SHP77 treated with DMSO at 0.1 percent for 48 hours (cell line): ENCODE measurements around the gene ALK.

Source experiments
- DNase-seq: peaks from one replicate; lab custom pipeline; 2025; lab: John Stamatoyannopoulos, UW

Gene ALK

DNA sequence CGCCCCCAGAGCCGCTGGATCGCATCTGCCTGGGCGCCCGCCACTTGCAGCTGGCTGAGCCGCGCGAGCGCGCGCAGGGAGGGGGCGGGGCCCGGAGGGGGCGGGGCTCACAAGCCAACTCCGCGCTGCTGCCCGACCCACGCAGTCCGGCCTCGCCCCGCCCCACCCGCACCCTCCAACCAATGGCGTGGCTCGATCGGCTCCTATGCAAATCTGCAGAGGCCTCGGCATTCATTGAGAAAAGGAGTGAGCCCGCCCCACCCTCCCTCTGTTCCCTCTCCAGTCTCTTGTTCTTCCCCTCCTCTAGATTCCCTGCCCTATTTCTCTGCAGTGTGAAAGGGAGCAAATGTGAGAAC, at the start of gene ALK:
Gene ALK (minus strand): TSS at position 27 of the 356 bp plus-strand sequence. CDS start 927 bp downstream, outside the sequence.
- DNase-seq: peak; percentile 80

DNA sequence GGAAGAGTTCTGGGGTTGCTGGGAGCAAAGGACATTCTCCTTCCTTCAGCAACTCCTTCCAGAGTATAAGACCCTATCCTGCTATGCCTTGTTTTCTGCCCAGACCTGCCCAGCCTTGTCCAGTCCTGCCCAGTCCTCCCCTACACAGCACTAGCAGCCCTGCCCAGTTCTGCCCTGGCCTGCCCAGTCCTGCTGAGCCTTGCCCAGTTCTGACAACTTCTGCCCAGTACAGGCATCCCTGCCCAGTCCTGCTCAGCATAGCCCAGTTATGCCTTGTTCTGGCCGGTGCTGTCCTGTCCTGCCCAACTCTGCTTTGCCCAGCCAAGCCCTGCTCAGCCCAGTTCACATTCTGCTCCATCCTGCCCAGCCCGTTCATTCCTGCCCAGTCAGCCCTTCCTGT, 44.9 kb upstream of the ALK start:
- no peak for DNase-seq

DNA sequence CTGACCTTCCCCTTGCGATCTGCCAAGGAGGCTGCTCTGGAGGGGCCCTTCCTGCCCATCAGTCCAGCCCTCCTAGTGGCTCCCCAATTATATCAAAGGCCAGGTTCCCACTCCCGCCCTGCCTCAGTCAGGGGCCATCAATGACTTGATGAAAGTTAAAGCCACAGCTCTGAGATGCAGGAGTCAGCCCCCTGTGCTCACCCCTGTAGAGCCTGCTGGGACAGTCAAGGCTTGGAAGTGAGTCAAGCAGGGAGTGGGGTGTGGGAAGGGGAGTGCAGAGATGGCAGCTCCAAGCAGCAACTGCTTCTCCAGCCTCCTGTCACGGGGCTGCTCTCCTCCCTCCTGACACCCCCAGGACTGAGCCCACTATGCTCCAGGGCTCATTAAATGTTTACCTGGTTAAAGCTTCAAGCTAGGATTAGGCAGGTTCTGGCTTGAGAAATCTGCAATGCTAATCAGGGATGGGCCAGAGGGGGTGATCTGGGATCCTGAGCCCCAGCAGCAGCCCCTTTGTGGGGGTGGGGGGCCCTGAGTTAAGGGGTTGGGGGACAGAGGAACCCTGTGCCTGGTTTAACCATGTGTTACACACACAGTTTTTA, 42.7 kb upstream of the ALK start:
- DNase-seq: no peak

DNA sequence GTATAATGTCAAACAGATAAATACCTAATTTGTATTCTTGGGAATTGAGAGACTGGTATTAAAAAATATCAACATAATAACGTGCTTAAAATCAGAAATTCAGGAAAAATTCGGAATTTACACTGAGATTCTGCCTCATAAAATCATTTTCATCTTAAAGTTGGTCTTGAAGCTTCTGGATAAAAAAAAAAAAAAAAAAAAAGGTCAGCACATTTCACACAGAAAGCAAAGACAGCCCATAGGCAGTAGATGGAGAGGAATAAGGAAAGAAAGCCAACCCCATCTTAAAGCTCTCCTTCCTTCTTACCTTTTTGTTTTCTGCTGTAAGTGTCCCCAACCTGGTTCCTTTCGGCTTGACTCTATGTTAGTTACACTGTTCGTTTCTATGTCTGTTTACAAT, 41.5 kb upstream of the ALK start:
- no peak for DNase-seq

DNA sequence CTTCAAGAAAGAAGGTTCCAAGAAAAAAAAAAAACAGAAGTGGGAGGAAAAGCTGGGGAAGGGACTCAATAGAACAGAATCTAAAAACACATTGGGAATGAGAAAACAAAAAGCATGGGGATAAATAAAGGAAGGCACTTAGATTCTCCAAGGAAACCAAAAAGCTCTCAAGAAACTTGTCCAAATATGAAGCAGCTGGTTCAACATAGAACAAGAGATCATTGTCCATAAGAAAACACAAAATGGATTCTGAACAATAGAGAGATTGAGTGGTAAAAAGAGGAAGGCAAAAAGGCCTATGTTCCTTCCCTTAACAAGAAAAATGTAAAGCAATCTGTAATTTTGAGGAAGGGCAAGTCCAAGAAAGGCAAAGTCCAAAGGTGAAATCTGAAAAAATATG, 32.9 kb upstream of the ALK start:
- DNase-seq: no peak

DNA sequence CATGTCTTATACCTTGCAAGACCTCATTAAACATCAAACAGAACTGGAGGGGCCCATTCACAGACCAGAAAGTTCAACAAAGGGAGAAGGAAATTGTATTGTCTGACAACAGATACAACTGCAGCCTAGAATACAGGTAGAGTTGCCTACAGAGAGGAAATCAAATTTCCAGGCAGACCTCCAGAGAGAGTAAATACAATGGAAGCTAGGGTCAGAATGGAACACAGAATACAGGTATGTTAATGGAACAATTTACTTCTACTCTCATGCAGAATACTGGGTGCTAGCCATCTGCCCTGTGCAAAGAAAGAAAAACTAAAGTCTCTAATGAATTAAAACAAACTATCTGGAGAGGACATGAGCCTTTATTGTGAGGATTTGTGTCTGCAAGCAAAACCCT, 31.6 kb upstream of the ALK start:
- no peak for DNase-seq

DNA sequence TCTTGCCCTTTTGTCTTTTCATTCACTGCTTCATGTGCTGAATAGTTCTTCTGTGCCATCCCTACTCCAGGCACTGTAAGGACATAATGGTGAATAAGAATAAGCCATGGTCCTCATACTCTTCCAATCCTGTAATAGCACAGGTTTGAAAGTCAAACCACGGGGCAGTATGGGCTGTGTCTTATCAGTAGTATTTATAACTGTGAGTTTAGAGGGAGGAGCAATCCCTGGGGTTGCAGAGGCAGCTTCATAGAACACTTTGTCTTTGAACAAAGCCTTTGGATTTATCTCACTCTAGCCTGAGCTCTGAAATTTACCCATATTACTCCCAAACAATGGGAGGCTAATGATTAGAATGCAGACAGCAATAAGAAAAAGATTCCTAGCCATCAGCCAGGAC, 30.2 kb upstream of the ALK start:
- DNase-seq: no peak

DNA sequence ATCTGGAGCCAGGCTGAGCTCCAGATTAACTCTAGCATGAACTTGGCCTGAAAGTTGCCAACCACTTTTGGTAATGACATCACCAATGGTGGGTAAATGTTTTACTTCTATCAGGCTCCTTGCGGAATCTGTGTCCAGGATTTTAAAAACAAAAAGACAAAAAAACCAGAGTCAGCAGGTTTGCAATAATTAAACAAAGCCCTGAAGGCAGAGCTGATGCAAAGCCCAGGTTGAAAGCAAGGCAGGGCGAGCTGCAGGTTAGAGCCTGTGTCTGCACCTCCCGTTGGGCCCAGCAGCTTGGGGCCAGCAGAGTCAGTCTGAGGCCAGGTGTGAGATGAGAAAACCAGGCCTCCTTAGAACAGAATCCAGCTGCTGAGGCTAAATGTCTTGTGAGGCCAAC, 29.1 kb upstream of the ALK start:
- no peak for DNase-seq

DNA sequence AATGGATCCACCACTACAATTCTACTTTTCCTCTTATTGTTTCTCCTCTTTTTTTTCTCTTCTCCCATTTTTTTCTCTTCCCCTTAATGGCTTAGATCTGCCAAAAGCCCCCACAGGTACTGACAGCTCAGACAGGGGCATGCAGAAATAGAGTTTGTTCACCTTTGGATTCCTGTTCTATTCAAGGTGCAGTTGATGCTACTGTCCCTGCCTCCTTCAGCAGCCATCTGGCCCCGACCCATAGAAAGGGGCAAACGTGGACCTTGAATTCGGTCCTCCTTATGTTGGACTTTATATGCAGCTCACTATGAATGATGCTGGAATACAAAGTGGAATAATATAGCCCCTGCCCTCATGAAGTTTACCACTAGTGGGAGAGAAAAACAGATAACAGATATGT, 27.7 kb upstream of the ALK start:
- no peak for DNase-seq

DNA sequence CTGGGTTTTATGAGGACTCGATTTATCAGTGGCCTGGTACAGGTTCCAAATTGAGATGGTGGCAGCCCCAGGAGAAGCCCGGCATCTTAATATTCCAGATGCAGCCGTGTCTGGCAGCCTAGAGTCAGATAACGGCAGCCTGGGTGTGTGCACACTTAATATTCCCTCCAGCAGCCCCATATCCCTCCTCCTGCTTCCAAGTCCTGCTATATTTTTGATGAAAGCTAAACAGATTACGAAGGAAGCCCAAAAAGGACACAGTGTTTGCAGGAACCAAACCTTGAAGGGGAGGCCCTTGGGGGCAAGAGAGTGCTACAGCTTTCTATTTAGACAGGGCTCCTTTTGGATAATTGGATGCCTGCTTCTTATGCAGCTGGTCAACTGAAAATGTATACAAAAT, 25.1 kb upstream of the ALK start:
- DNase-seq: no peak

DNA sequence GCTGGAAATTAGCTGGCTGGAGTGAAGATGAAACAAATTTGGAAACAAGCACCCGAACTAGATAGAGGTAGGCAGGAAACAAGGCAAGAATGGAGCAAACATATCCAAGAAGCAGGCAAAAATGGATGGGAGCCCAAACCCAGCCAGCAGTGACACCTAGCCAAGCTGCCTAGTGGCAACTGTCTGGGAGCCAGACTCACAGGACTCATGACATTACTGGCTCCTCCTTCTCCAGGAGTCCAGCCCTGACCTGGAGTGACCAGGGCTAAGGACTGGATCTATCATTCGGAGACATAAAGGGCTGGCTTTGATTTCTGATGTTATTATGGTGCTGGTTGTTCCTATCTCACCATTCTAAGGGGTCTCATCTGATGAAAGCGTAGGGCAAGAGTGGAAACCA, 21.3 kb upstream of the ALK start:
- no peak for DNase-seq

DNA sequence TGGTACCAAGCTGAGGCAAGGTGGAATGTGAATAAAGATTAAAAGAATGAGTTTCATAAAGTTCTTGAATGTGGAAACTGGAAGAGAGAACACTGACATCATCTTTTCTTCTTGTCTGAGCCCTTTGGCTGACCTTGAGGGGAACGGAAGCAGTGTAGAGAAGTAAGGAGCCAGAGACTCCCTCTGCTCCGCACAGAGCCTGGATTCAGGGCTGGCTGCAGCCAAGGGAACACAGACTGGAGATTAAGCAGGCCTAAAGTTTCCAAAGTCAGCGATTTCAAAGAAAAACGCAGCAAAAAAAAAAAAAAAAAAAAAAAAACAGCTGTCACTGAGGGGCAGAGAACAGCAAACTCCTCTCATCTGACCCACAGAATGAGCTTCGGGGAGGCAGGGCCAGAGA, 19.3 kb upstream of the ALK start:
- DNase-seq: no peak

DNA sequence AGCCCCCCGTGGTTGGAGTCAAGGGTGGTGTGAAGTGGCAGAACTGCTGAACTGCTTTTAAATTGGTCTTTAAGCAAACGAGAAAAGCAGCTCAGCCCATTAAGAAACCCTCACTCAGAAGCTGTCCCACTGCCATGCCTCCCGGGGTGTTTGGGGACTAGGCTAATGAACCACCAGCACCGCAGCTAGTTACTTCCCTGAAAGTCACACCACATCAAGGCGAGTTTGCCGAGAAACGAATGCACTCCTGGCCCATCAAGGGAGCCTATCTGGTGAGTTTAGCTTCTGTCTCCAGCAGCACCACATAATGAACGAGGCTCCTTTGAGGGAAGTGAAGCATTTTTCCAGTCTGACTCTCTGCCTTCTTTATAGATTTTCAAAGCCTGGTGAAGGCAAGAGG, 14.6 kb upstream of the ALK start:
- DNase-seq: no peak

DNA sequence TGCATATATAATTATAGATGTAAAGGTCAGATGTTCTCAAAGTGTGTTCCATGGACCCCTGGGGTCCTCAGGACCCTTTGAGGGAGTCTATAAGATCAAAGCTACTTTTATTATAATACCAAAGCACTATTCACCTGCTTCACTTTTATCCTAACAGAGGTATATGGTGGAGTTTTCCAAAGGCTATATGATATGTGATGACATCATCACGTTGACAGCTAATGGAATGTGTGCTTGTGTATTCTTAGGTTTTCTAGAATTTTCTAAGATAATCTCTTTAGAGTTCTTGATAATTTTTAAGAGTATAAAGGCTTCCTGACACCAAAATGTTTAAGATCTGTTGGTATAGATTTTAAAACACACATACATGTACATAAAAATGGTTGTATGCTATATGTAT, 10.4 kb upstream of the ALK start:
- no peak for DNase-seq

DNA sequence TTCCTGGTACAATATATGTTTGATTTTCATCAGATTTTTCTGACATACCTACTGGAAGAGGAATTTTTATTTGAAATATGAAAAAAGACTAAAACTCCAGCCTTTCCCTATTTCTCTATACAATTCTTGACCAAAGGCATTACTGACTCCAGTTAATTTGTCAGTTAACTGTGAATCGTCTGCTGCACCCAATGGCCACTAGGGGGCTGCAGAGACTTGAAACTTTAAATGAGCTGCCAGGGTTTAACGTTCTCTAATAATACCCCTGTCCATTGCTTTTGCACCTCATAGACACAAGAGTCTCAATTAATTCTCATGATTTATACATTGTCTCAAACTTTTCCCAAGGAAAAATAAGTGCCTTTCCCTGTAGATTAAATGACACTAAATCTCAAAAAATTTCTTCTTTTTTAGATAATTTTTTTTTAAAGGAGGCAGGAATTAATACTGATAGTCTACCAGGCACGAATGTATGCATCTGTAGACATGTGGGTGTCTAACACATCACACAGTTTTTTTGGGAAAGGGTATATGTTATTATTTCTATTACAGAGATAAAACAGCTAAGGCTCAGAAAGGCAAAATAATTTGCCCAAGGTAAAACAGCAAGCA, 1.8 kb upstream of the ALK start:
- peak; percentile 8 for DNase-seq

DNA sequence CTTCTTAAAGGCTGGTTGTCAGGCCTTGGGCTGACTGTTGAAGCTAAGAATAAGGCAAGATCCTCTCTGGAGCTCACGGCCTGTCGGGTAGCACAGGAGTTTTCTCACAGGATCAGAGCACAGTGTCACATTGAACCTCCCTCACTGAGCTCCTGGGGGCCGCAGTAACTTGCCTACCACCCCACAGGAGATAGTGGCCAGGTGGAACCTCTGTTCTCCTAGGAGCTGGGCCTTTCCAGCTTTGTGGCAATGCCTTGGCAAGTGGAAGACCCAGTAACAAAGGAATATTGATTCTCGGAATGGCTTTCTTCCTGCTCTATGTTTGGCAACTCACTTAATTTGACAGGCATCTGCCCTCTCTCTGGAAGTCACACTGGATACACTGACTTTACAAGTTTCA, 1.2 kb upstream of the ALK start:
- DNase-seq: no peak

DNA sequence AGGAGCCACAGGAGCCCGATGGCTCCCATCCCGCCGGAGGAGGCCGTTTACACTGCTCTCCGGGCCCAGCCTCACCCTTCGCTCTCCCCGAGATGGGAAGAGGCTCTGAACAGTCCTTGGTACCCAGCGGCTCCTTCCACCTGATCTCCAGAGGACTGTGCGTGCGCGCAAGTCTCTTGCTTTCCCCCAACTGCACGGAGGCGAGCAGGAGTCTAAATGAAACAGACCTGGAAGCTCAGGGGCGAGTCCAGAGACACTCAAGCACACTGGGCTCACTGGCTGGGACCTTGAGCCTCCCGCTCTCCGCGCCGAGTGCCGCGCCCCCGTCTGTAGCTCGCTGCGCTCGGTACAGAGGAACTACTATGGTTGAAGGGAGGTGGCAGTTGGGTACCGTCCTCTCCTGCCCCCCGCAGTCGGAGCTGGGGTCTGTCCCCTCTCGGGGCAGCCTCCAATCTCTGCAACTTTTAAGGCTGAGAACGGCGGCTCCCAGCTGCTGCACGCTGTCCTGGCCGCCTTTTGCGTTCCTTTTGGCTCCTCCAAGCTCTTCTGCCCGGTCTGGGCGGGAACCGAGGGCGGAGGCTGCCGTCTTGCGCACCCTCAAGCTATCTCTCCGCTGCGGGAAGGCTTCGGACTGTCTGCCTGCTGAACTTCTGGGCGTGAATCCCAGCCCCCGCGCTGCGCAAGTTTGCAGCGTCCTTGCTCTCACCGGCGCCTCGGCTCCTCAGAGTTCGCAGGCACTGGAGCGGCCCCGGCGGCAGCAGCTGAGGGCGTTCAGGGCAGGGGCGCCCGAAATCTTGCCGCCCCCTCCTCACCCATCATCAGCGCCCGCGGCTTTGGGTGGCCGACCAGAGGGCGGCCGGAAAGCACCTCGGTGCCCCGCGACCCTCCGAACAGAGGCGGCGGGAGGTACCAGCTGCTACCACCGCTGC, 491 bp downstream of the ALK start:
- no peak for DNase-seq

DNA sequence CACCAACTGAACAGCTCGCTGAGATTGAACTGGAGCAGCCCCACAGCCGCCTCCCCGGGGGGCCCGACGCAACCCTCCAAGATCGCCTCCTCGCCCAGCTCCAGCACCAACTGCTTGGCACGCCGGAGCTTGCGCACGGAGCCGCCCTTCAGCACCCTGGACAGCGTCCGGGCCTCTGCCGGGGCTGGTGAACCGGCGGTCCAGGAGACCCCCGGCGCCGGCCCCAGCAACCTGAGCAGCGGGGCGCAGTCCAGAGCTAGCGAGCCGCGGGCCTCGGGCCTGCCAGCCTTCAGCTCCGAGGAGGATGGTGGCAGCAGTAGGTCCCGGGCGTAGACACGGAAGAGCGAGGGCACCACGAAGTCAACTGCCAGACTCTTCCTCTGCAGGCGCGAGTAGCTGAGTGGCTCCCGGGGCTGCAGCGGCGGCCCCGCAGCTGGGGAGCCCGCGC, 1.2 kb downstream of the ALK start:
- no peak for DNase-seq

DNA sequence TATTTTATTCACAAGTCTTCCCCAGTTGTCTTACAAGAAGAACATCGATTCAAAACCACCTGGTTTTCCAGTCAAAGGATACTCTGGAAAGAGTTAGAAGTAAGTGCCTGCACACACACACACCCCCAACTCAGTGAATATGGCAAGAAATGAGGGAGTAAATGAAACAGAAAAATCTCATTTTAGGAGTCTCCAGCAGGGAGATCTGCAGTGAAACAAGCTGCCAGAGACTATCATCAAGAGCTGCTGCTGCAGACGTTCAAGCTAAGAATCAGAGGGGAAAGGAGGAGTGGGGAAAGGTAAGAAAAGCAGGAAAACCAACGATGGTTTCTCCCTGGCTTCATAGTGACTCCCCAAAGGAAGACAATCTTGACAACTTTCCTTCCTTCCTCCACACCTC, 2.4 kb downstream of the ALK start:
- DNase-seq: no peak

DNA sequence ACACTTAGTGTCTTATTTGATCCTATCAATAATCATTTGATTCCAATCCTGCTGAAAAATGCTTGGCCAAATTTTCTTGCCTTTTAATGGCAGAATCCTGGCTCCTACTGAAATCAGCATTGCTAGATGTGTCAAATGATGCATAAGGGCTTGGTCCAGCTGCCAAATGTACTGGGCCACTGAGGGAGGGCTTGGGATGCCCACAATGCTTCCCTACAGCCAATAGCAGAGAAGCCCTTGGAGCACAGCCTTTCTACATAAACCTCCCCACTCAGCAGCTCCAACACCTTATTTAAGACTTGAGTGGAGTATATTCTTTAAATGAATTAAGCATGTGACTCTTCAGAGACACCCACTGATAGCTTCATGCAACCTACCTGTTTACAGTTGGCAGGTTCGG, 3.6 kb downstream of the ALK start:
- no peak for DNase-seq

DNA sequence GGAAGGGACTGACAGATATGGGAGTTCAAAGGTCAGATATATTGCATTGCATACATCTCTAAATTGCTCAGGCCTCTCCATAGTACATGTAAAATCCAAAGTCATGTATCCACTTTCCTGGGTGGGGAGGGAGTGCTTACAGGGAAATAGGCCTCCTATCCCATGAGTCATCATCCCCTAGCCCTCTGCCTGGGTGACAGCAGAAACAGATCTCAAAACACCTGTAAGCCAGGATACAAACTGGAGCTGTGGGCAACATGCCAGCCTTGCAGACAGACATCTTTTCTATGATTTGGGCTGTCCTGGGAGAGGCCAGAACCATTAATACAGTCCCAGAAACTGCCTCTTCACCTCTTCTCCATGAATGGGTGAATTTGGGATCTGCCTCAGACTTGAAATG, 4.8 kb downstream of the ALK start:
- DNase-seq: no peak

DNA sequence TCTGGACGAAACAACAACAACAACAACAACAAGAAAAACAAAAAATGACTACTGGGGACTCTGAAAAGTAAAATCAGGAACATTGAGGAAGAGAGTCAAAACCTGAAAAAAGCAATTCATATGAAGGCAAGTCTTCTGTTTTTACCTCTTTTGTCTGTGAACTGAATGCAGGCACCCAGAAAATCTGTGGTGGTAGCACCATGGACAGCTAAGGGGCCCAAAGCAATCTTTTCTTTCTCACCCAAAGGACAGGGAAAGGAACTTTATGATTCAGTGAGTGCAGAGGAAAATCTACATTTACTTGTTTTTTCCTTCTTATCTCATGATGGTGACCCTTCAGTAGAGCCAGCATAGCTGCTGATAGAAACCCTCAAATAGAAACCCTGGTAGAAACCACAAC, 10.4 kb downstream of the ALK start:
- DNase-seq: no peak

DNA sequence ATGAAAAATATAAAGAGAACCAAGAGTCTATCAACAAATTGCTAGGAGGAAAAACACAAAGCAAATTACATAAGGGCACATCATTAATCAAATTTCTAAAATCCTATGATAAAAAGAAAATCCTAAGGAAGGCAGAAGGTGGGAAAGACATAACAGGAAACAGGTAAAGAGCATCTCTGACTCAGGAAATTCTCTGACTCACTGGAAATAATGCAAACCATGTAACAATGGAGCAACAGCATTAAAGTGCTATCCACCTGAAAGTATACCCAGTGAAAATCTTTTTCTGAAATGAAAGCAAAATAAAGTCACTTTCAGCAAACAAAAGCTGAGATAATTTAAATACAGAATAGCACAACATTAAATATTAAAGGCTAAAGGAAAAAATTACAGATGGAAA, 10.9 kb downstream of the ALK start:
- no peak for DNase-seq
